ENCODE data around the gene ADAMTS9.

Gene ADAMTS9

DNA sequence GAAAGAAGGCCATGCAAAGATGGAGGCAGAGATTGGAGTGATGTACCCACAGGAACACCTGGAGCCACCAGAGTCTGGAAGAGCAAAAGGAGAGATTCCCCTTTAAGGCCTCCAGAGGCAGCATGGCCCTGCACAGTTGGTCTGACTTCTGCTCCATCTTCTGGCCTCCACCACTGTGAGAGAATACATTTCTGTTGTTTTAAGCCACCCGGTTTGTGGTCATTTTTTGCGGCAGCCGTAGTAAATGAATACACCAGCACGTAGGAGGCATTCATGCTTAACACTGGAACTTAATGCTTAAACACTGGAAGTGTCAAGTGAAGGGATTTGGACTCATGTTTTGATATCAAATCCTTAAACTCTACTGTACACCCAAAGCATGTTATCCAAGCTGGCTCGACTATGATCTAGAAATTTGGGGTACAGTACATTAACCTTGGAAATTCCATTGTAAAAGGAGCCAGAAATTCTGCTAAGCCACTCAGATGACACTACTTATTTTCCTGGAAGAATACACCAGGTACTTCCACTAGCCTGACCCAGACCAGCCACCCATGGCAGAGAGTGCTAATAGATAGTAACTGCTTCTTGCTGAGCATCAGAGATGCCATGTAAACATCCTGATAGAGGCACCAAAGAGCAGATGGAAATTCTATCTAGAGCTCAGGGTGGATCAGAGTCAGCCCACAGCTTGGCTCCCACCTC lies 190.9 kb downstream of the ADAMTS9 start:
- Histone ChIP-seq H3K36me3 (ENCODE audit: insufficient read depth, insufficient read length, low read length) (no peaks in the 10 kb centered on the region), H3K9me3 (ENCODE audit: insufficient read depth, low read length) (no peaks in the 10 kb centered on the region), H3K27me3 (ENCODE audit: insufficient read depth, insufficient read length) (peaks cover 1% of the 10 kb centered on the region), H3K4me1 (ENCODE audit: insufficient read depth, insufficient read length) (peaks cover 2% of the 10 kb centered on the region), H3K4me3 (ENCODE audit: insufficient read length, low read depth) (no peak overlapping the region), H3K9ac (ENCODE audit: insufficient read length, low read depth) (no peak overlapping the region)
- TF ChIP-seq SUZ12 (IDR thresholded peaks at IDR 0.05; ENCODE audit: extremely low read depth, insufficient read depth, insufficient read length), result no peak
- TF ChIP-seq ZNF274 (IDR thresholded peaks at IDR 0.05; ENCODE audit: low read depth, low read length), result no peak
- TF ChIP-seq YY1 (IDR thresholded peaks at IDR 0.05; ENCODE audit: insufficient read depth, insufficient read length), result no peak
- no peak for DNase-seq (ENCODE audit: low read depth, low spot score)

DNA sequence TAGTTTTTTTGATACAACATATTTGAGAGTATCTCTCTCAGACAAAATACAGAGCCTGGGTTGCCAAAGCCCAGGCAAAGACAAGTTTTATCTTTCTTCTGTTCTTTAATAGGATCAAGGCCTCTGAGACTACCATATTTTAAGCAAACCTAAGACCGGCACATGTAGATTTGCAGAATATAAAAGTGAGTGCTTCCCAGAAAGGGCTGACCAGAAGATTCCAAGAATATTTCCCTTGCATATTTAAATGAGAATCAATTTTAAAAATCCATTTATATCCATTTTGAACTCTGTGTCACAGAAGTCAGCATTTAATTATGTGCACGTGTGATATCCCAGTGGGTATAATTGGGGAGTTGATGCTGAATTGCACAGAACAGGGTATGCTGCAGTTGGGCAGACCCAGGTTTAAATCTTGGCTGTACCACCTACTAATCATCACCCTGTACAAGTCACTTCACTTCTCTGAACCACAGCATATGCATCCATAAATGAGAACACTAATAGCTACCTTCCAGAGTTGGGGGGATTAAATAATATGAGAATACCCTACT lies 191.9 kb downstream of the ADAMTS9 start:
- Histone ChIP-seq H3K9me3 (ENCODE audit: insufficient read depth, low read length) (no peaks in the 10 kb centered on the region), H3K4me1 (ENCODE audit: insufficient read depth, insufficient read length) (peaks cover 2% of the 10 kb centered on the region), H3K27me3 (ENCODE audit: insufficient read depth, insufficient read length) (peaks cover 2% of the 10 kb centered on the region), H3K36me3 (ENCODE audit: insufficient read depth, insufficient read length, low read length) (no peaks in the 10 kb centered on the region), H3K9ac (ENCODE audit: insufficient read length, low read depth) (no peak overlapping the region), H3K4me3 (ENCODE audit: insufficient read length, low read depth) (no peak overlapping the region)
- DNase-seq (ENCODE audit: low read depth, low spot score), result no peak
- TF ChIP-seq ZNF274 (IDR thresholded peaks at IDR 0.05; ENCODE audit: low read depth, low read length) (no peak), YY1 (IDR thresholded peaks at IDR 0.05; ENCODE audit: insufficient read depth, insufficient read length) (no peak), SUZ12 (IDR thresholded peaks at IDR 0.05; ENCODE audit: extremely low read depth, insufficient read depth, insufficient read length) (no peak)

DNA sequence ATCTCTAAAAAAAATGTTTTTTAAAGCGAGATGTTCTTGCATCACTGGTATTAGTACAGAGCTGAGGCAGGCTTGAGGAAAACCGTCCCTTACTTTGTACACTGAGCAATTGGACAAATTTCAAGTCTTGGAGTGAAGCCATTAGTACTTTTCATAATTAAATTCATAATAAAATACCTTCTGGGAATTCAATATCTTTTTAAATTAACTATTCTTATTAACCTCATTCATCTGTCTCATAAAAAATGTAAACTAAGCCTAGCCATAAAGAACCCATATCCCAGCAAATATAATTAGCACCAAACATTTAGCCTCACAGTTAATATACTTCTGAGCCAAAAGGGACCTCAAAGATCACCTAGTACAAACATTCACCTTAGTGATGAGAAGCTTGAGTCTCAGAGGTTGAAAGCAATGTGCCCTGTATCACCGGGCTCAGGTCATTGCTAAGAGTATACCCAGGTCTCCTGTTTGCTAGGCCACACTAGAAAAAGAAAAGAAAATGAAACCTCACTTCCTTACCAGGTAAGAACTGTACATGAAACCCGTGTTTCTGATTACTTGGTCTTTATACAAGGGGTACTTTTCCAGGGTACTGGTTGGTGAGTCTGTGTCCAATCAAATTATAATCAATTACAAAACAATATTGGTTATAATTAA lies 192.5 kb downstream of the ADAMTS9 start:
- DNase-seq (ENCODE audit: low read depth, low spot score), result no peak
- Histone ChIP-seq H3K9ac (ENCODE audit: insufficient read length, low read depth) (no peak overlapping the region), H3K9me3 (ENCODE audit: insufficient read depth, low read length) (no peaks in the 10 kb centered on the region), H3K36me3 (ENCODE audit: insufficient read depth, insufficient read length, low read length) (no peaks in the 10 kb centered on the region), H3K27me3 (ENCODE audit: insufficient read depth, insufficient read length) (peaks cover 6% of the 10 kb centered on the region), H3K4me1 (ENCODE audit: insufficient read depth, insufficient read length) (peaks cover 2% of the 10 kb centered on the region), H3K4me3 (ENCODE audit: insufficient read length, low read depth) (no peak overlapping the region)
- TF ChIP-seq SUZ12 (IDR thresholded peaks at IDR 0.05; ENCODE audit: extremely low read depth, insufficient read depth, insufficient read length) (no peak), ZNF274 (IDR thresholded peaks at IDR 0.05; ENCODE audit: low read depth, low read length) (no peak), YY1 (IDR thresholded peaks at IDR 0.05; ENCODE audit: insufficient read depth, insufficient read length) (no peak)

DNA sequence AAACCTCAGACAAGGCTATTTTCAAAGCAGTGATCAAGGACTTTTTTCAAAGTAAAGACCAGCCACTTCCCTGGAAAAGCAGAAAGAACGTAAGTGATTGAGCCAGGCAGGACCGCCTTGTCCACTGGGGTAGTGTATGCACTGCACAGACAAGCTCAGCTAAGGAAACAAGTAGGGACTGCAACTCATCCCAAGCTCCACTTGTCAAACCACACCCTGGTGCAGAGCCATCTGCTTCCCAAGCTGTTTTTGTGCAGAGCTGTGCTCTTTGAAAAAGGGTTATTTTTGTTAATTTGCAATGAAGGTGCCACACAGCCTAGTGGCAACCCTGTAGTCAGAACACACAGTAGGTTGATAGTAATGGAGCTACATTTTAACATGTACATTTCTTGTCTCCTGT lies 193.3 kb downstream of the ADAMTS9 start:
- Histone ChIP-seq H3K27me3 (ENCODE audit: insufficient read depth, insufficient read length) (peaks cover 13% of the 10 kb centered on the region), H3K9ac (ENCODE audit: insufficient read length, low read depth) (no peak overlapping the region), H3K9me3 (ENCODE audit: insufficient read depth, low read length) (no peaks in the 10 kb centered on the region), H3K4me1 (ENCODE audit: insufficient read depth, insufficient read length) (peaks cover 9% of the 10 kb centered on the region), H3K4me3 (ENCODE audit: insufficient read length, low read depth) (no peak overlapping the region), H3K36me3 (ENCODE audit: insufficient read depth, insufficient read length, low read length) (no peaks in the 10 kb centered on the region)
- no peak for DNase-seq (ENCODE audit: low read depth, low spot score)
- TF ChIP-seq YY1 (IDR thresholded peaks at IDR 0.05; ENCODE audit: insufficient read depth, insufficient read length), result no peak
- no peak for TF ChIP-seq ZNF274 (IDR thresholded peaks at IDR 0.05; ENCODE audit: low read depth, low read length)
- no peak for TF ChIP-seq SUZ12 (IDR thresholded peaks at IDR 0.05; ENCODE audit: extremely low read depth, insufficient read depth, insufficient read length)

DNA sequence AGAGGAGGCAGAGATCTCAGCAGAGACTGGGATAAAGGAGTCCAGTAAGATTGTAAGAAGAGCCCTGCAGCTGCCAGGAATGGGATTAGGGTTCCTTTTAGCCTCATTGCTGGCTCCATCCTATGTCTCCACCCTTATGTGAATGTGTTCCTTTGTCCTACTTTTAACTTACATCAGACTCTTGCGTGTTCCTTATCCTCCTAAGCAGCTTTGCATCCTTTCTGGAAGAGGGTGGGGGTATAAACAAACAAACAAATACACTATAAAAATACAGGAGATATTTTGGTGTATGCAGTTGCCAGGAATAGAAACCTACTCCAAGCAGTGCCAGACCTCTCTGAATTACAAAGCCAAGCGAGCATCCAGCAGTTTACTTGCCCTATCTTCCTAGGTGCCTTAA lies 194.7 kb downstream of the ADAMTS9 start:
- Histone ChIP-seq H3K4me1 (ENCODE audit: insufficient read depth, insufficient read length) (peaks cover 10% of the 10 kb centered on the region), H3K4me3 (ENCODE audit: insufficient read length, low read depth) (no peak overlapping the region), H3K27me3 (ENCODE audit: insufficient read depth, insufficient read length) (peaks cover 13% of the 10 kb centered on the region), H3K9ac (ENCODE audit: insufficient read length, low read depth) (no peak overlapping the region), H3K9me3 (ENCODE audit: insufficient read depth, low read length) (no peaks in the 10 kb centered on the region), H3K36me3 (ENCODE audit: insufficient read depth, insufficient read length, low read length) (no peaks in the 10 kb centered on the region)
- no peak for DNase-seq (ENCODE audit: low read depth, low spot score)
- TF ChIP-seq ZNF274 (IDR thresholded peaks at IDR 0.05; ENCODE audit: low read depth, low read length), result no peak
- no peak for TF ChIP-seq SUZ12 (IDR thresholded peaks at IDR 0.05; ENCODE audit: extremely low read depth, insufficient read depth, insufficient read length)
- TF ChIP-seq YY1 (IDR thresholded peaks at IDR 0.05; ENCODE audit: insufficient read depth, insufficient read length), result no peak

DNA sequence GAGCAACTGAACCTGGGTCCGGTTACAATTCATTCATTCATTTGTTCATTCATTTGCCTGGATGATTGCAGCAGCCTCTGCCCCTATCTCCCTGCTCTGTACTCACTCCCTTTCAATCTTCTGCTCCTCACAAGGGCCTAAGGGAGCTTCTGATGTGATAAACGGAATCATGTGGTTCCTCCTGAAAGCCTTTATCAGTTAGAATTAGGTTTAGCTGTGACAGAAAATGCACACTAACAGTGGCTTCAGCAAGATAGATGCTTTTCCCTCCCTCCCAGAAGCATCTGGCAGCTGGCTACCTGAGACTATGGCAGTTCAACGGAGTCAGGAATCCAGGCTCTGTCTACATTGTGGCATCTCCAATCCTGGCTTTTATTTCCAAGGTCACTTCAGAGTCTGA lies 196.0 kb downstream of the ADAMTS9 start:
- H3K4me3 ChIP-seq (ENCODE audit: insufficient read length, low read depth), result no peak overlapping the region
- peaks cover 10% of the 10 kb centered on the region for H3K4me1 ChIP-seq (ENCODE audit: insufficient read depth, insufficient read length)
- no peaks in the 10 kb centered on the region for H3K36me3 ChIP-seq (ENCODE audit: insufficient read depth, insufficient read length, low read length)
- no peak for DNase-seq (ENCODE audit: low read depth, low spot score)
- no peaks in the 10 kb centered on the region for H3K9me3 ChIP-seq (ENCODE audit: insufficient read depth, low read length)
- peaks cover 13% of the 10 kb centered on the region for H3K27me3 ChIP-seq (ENCODE audit: insufficient read depth, insufficient read length)
- TF ChIP-seq ZNF274 (IDR thresholded peaks at IDR 0.05; ENCODE audit: low read depth, low read length) (no peak), YY1 (IDR thresholded peaks at IDR 0.05; ENCODE audit: insufficient read depth, insufficient read length) (no peak), SUZ12 (IDR thresholded peaks at IDR 0.05; ENCODE audit: extremely low read depth, insufficient read depth, insufficient read length) (no peak)
- no peak overlapping the region for H3K9ac ChIP-seq (ENCODE audit: insufficient read length, low read depth)

DNA sequence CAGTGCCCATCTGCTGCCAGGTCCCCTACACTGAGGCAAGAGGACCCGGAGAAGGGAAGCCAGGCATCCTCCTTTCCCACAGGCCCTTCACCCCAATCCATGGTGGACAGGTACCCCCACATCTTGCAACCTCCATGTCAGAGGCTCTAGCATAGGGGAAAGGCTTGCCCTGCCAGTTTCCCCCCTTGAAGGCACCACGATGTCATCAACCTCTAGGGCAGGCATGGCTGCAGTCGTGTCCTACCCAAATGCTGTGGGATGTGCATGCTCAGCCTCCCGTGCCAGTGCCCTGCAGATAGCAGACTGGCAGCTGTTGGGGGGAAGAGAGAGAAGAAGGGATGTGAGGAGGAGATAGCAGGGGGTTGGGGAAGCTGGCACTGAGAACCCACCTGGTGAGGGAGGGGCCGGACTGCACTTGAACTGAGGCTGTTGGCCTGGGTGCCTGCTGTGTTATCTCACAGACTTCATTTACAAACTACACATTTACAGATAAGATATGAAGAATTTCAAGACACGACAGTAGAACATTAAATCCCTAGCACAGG lies 197.5 kb downstream of the ADAMTS9 start:
- no peaks in the 10 kb centered on the region for H3K9me3 ChIP-seq (ENCODE audit: insufficient read depth, low read length)
- no peak for DNase-seq (ENCODE audit: low read depth, low spot score)
- no peak for TF ChIP-seq SUZ12 (IDR thresholded peaks at IDR 0.05; ENCODE audit: extremely low read depth, insufficient read depth, insufficient read length)
- H3K4me1 ChIP-seq (ENCODE audit: insufficient read depth, insufficient read length), result peaks cover 10% of the 10 kb centered on the region
- peaks cover 13% of the 10 kb centered on the region for H3K27me3 ChIP-seq (ENCODE audit: insufficient read depth, insufficient read length)
- no peaks in the 10 kb centered on the region for H3K36me3 ChIP-seq (ENCODE audit: insufficient read depth, insufficient read length, low read length)
- no peak overlapping the region for H3K9ac ChIP-seq (ENCODE audit: insufficient read length, low read depth)
- H3K4me3 ChIP-seq (ENCODE audit: insufficient read length, low read depth), result no peak overlapping the region
